Stimulated activated CD4-positive, alpha-beta T cell treated with anti-CD3 and anti-CD28 coated beads, Interleukin-4, amount 100 ng/mL, for 4 hours (primary cell): ENCODE results near the gene CBX2.
"Not testable (repeated sequence)": the region's sequence is repeated elsewhere in the genome, so short reads cannot be mapped to it uniquely, and the experiment has no call there.

Experiments
- DNase-seq, 2 experiments: peaks; one replicate each; pipeline ENCODE4 v3.0.0-alpha.2; 2020

Gene CBX2

DNA sequence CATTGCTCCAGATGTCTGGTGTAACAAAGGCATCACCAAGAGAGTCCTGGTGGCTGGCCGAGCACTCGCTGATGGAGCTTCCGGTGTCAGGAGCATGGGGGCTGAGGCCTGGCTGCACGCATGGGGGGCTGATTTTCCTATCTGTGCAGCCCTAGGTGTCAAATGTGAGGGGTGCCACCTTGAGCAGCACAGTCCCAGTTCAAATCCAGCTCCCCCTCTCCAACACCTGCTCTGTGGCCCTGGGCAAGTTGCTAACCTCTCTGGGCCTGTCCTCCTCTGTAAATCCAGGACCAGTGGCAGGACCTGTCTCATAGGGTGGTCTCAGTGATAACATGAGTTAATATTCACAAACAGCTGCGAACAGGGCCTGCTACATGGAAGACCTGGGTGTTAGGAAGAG is 34.3 kb upstream of the CBX2 start:
- no peak for DNase-seq

DNA sequence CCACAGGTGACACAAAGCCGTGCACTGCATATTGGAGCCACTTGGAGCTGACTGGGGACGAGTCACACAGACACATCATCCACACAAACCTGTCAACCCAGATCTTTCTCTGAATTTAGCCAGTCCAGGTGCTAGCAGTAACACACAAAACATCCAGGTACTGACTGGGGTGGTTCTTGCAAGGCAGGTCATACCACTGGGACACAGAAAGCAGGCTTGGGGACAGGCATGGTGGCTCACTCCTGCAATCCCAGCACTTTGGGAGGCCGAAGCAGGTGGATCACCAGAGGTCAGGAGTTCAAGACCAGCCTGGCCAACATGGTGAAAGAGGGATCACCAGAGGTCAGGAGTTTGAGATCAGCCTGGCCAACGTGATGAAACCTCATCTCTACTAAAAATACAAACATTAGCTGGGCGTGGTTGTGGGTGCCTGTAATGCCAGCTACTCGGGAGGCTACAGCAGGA is 32.3 kb upstream of the CBX2 start:
- no peak for DNase-seq

DNA sequence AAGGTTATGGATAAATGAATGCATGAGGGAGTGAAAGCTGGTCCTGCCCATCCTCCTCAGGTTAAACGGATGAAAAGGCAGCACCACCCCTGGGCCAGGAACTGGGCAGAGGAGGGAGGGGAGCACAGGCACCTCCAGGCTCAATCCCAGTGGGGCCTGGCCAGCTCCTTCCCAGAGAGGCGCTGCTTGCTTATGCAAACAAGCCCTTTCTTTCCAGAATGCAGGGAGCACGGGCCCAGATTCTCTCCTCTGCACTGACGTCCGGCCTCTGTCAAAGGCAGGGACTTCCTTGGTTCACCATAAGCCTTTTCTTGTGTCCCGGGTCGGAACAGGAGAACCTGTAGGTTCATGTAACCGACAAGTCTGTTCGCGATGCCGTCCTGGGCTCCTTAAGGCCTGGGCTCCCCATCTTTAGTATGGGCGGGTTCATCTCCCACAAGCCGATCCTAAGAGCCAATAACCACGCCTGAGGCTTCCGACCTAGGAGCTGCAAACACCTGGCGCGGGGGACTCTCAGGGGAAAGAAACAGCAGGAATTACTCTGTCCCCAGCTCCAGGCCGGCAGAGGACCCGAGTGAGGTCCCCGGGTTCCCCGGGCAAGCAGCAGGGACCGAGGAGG is 30.9 kb upstream of the CBX2 start:
- DNase-seq = no peak

DNA sequence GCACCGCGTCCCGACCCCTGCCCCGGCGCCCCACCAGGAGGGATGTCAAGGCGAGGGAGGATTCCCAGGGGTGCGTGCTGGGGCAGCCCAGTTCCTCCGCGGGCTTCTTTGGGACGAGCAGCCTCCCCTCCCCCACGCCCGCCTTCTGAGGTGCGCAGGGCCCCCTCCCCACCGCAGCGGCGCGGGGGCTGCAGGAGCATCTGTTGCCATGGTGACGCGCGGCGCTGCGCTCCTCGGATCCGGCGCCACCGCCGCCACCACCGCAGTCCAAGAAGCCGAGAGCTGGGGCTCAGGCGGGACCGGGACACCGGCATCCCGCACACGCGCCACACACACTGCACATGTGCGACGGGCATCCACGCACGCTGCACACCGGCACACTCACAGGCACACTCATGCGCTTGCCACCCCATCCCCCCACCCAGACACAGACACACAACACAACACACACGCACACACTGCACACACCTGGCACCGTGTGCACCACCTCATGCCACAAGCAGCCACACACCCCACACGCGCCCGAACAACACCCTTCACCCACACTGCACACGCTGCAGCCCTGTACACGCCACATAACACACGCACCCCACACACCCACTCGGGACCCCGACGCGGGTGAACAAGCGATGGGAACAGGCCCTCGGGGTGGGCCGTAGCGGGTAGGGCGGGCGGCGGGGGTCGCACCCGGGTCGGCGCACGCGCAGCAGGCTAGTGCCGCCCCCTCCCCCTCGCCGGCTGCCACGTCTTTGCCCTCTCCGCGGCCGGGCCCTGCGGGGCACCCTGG is 30.2 kb upstream of the CBX2 start:
- no peak for DNase-seq

DNA sequence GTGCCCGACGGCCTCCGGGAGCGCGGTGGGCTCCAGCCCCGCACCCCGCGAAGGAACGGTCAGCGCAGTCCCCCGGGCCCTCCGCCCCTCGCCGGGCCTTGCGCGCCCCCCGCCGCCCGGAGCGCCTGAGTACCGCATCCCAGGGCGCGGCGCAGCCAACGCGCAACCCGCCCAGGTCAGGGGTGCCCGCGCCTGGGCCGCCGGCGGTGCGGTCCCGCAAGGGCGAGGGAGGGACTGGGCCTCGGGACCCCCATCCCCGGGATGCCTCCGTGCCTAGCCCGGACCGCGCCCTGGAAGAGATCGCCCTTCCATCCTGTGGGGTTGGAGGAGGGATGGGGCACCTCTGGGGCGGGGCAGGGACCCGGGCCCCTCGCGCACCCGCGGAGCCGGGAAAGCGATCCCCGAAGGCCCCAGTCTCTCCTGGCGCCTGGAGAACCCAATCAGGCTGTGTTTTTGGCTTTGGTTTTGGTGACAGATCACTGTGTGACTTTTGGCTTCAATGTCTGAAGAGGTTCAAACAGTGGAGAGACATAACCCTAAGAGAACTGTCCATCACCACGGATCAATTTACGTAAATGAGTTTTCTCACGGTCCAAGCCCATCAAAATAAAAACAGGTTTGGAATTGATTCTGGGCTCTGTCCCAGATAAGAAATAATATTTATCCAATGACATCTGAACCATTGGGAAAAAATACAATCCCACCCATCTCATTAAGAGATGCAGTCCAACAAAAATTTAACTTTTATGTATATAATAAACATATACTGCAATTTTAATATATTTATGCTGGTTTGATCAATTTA is 29.5 kb upstream of the CBX2 start:
- no peak for DNase-seq

DNA sequence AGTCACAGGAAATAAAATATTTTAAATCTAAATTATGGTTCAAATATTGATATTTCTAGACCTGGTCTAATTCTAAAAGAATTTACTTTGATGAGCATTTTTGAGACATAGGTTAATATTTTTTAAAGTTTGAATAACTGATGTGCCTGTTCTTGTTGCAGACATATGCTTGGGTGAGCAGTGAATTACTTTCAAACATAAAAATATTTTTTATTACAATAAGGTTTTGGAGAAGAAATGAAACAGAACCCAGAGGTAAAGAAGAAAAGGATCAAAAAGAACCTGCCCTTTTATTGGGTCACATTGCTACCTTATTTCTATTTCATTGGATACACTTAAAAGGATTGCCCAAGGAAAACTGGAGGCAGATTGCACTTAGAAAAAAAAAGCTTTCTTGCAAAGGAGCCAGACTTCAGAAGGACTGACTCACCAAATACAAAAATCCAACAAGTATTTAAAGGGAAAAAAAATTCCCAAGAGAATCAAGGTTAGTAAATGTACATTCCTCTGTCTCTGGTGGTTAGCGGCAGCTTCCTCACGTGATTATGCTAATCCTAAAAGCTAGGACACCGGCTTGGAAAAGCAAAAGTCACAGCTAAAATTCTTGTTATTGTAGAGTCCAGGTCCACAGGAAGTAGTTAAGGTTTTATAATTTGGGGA is 28.7 kb upstream of the CBX2 start:
- no peak for DNase-seq

DNA sequence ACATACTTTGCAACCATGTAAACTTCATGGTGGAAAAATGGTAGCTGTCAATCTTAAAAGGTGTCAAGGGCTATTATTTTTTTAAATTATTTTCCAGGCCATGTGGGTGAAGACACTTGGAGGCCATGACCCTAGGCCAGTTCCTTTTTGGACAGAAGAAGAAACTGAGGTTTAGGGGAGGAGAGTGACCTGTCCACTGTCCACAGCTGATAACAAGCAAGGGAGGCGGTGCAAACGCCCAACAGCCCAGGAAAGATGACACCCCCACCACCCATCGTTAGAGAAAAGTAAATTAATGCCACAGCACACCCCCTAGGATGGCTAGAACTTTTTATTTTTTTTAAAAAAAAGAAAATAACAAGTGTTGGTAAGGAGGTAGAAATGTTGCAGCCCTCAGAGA is 28.0 kb upstream of the CBX2 start:
- no peak for DNase-seq

DNA sequence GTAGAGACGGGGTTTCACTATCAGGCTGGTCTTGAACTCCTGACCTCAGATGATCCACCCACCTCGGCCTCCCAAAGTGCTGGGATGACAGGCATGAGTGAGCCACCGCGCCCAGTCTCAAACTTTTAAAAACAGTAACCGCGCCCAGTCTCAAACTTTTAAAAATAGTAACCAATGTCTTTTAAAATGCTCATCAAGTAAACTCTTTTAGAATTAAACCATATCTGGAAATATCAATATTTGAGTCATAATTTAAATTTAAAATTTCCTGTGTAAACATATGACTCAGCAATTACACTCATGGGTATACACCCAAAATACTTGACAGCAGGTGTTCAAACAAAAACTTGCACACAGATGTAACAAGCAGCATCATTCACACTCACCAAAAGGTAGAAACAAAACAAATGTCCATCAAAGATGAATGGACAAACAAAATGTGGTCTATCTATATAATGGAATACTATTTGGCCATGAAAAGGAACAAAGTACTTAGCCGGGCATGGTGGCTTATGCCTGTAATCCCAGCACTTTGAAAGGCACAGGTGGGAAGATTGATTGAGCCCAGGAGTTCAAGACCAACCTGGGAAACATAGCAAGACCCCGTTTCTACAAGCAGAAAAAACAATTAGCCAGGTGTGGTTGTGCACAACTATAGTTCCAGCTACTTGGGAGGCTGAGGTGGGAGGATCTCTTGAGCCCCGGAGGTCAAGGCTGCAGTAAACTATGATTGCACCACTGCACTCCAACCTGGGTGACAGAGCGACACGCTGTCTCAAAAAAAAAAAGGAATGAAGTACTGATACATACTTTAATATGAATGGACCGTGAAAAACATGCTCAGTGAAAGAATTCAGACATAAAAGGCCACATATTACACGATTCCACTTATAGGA is 27.1 kb upstream of the CBX2 start:
- DNase-seq = no peak

DNA sequence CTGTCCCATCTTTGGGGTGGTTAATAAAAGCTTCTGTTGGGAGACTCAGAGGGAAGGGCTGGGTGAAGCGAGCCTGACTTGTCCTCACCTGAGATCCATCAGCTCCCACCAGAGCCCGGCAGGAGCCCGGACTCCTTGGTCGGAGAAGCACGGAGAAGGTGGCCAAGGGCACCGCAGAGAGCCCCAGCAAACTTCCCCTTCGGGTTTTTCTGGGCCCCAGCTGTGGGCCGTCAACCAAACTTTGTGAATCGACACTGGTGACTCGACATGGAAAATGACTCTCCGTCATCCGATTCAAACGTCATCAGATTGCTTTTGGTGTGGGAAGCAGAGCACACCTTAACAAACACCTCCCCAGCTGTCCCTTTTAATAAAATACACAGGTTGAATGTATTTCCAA is 25.8 kb upstream of the CBX2 start:
- DNase-seq = peak in 1 of 2 experiments; percentile 62

DNA sequence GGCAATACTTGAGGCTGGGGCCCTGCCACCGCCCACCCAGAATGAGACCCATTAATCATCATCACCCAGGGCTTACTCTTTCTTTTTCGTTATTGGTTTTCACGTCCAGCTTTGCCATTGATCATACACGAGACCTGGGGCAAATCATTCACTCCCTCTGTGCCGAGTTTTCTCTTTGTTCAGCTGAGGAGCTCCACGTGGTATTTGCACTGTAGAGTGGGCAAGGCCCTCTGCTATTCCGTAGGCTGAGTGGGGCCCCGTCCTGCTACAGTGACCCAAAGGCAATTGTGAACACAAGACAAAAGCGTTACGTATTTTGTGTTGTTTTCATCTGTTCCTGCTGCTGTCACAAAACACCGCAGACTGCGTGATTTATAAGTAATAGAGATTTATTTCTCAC is 23.6 kb upstream of the CBX2 start:
- no peak for DNase-seq

DNA sequence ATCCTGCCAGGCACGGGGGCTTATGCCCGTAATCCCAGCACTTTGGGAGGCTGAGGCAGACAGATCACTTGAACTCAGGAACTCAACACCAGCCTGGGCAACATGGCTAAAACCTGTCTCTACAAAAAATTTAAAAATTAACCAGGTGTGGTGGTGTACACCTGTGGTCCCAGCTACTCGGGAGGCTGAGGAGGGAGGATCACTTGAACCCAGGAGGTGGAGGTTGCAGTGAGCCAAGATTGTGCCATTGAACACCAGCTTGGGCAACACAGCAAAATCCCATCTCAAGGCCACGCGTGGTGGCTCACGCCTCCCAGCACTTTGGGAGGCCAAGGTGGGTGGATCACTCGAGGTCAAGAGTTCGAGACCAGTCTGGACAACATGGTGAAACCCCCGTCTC is 23.0 kb upstream of the CBX2 start:
- DNase-seq = not testable (repeated sequence)

DNA sequence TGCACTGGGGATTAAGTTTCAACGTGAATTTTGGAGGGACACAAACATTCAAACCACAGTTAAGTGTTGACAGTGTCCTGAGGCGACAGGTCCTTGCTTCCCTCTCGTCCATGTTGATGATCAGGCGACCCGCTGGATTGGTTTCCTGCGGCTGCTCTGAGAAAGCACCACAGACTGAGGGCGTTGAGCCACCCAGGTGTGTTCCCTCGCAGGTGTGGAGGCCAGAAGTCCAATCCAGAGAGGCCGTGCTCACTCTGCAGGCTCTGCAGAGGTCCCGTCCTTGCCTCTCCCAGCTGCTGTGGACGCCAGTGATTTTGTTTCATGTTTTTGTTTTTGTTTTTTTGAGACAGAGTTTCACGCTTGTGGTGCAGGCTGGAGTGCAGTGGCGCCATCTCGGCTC is 22.4 kb upstream of the CBX2 start:
- no peak for DNase-seq

DNA sequence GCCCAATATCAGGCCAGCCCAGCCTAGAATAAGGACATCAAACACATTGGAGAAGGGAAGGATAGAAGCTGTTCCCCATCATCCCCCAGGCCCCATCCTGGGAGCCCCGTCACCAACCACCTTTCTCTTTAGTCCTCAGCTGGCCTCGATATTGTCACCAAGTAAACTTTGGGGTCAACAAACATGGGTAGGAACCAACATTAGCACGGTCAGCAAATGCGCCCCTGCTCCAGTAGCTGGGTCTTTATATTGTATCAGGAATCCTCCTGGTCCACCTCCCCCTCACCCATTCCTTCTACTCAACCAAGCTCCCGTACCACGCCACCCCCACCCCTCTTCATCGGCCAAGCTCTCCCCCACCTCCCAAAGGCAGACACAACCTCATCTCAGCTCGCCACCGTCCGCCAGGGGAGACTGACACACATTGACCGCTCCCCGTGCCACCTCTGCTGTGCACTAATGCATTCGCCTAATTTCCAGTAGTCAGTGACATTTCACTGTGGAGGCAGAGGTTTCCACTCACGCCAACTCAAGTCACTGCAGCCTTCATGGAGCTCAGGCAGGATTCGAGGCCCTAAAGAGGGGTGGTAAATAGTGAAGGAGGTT is 20.7 kb upstream of the CBX2 start:
- no peak for DNase-seq

DNA sequence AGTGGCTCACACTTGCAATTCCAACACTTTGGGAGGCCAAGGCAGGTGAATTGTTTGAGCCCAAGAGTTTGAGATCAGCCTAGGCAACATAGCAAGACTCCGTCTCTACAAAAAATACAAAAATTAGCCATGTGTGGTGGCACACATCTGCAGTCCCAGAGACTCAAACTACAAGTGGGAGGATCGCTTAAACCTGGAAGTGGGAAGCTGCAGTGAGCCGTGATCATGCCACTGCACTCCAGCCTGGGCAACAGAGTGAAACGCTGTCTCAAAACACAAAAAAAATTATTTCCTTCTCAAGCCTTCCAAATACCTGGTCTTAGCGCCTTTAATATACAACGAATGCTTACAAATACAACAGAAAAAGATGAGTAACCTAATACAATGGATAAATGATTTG is 19.7 kb upstream of the CBX2 start:
- DNase-seq = no peak

DNA sequence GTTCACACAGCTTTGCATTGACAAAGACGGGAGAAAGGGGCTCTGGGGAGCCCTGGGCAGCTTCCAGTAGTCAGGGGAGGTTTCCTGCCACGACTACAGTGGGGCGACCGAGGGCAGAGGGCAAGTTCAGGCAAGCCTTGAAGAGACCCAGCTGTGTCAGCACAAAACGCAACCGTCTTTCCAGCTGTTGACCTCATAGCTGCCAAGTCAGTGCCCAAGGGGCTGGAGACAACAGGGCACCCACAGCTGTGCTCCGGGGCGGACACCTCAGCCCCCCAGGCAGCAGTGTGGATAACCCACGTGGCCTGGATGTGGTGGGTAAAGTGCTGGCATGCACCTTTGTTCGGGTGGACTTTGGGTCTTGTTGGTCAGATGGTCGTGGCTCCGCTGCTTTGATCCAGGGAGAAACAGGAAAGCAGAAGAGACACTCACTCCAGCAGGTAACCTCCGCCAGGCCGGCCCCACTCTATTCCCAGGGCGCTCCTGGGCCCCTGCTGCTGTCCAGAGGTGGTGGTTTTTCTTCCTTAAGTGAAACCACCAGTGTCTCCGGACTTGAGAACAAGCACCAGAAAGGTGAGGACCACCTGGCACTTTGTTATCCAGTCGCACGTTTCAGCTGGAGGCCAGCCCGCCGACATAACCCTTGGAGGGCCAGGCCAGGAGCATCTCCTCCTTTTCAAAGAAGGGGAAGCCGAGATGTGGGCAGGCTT is 17.6 kb upstream of the CBX2 start:
- DNase-seq = no peak

DNA sequence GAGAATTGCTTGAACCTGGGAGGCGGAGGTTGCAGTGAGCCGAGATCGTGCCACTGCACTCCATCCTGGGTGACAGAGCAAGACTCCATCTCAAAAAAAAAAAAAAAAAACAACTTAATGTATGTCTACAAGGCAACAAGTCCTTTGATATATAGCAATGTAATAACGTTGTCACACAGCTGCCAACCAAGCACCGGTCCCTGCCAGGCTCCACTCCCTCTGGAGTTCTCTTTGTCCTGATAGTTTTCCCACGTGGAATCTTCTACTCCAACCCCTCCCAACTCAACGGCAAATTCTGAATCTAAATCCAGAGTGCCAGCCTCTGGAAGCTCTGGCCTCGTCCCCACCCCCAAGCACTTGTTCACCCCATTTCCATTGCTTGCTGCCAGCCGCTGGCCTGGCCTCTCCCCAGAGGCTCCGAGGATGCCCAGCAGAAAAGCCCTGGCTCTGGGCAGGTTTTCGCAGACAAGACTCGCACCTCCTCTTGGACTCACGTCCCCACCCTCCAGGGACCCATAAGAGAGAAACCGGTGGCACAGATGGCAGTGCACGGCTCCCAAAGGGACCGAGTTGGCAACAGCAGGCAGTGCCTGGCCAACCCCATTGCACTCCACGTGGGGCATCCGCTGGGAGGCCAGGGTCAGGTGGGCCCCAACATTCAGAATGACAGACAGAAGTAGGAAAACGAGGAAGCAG is 15.9 kb upstream of the CBX2 start:
- DNase-seq = no peak

DNA sequence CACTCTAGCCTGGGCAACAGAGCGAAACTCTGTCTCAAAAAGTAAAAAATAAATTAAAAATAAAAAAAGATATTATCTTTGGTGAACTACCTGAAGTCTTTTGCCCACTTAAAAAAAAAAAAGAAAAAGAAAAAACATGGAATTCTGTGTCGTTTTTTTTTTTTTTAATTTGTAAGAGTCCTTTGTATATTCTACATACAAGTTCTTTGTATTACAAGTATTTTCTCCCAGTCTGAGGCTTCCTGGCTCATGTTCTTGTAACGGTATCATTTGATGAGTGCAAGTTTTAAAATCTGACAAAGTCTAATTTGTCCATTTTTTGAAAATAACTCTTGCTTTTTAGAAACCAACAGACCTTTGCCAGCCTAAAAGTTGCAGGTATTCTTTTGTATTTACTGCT is 12.2 kb upstream of the CBX2 start:
- DNase-seq = no peak

DNA sequence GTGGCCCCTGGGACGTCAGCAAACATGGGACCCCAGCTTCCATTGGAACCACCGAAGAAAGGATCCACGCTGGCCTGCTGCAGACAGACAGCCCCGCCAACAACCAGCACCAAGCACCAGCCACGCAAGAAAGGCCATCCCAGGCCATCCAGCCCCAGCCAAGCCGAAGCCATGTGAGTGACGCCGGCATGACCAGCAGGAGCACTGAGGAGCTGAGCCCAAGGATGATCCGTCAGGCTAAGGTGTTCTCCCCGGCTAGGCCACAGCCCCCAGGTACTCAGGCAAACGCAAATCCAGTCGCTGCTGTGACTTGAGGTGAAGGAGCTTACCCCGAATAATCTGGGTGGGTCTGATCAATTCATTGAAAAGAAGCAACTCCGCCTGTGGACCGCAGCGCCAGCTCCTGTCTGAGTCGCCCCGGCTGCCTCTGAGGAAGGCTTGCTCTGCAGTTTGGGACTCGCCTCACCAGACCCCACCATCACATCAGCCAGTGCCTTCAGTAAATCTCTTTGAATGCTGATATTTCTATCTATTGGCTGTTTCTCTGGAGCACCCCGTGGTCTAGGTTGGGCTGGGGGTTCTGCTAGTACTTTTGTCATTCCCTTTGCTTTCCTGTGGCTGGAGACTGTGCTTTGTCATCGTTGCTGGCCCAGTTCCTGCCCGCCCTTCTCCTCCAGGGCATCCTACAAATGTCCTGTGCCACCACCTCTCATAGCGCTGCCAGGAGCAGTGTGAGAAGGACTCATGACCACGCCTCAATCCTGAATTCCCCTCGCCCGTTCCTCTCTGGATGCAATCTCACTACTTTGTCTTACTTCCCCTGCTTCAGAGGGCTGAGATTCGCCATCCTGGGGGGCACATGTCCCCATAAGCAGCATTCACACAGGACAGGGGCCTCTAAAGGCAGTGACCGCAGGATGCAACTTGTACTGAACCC is 8.1 kb upstream of the CBX2 start:
- DNase-seq = no peak

DNA sequence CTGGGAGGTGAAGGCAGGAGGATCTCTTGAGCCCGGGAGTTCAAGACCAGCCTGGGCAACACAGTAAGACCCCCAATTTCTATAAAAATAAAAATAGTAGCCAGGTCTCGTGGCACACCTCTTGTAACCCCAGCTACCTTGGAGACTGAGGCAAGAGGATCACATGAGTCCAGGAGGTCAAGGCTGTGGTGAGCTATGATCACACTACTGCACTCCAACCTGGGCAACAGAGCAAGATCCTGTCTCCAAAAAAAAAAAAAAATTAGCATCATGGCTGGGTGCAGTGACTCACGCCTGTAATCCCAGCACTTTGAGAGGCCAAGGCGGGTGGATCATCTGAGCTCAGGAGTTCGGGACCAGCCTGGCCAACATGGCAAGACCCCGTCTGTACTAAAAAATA is 6.7 kb upstream of the CBX2 start:
- no peak for DNase-seq
